ENCODE measurements around the gene CACNA1H. TPM values are rescaled to one million over a fixed set of nuclear protein-coding genes. Genes with fewer than 3 reads are reported as not detected.

CACNA1H gene
- total and polyA plus RNA-seq, 2 of the 4 experiments (the other 2 are of a cell fraction): 1.6 to 5.8 TPM

GRCh38 chr16:1117926-1118325 lies 35.0 kb upstream of the CACNA1H start:
- no peak overlapping the region for H2BK120ac ChIP-seq (ENCODE audit: low read depth, low read length)
- H4K20me1 ChIP-seq (ENCODE audit: insufficient read depth, low read length): no peaks in the 10 kb centered on the region
- H2AFZ ChIP-seq (replicated peaks; ENCODE audit: low read length, poor library complexity): no peak overlapping the region
- no peak overlapping the region for H4K5ac ChIP-seq (ENCODE audit: low read depth, low read length)
- H3K14ac ChIP-seq (replicated peaks; ENCODE audit: low read depth, low read length): no peak overlapping the region
- no peak overlapping the region for H3K4me3 ChIP-seq (ENCODE audit: insufficient read depth, low read depth, low read length)
- no peak overlapping the region for H2AK5ac ChIP-seq (ENCODE audit: low read depth, low read length)
- H3K18ac ChIP-seq (ENCODE audit: low read depth, low read length): no peak overlapping the region
- H2AK9ac ChIP-seq (replicated peaks; ENCODE audit: low read depth, low read length, poor library complexity): no peak overlapping the region
- no TSS peak for BruUV-seq (replicated peaks)
- H2BK5ac ChIP-seq (ENCODE audit: low read depth, low read length, poor library complexity, severe bottlenecking): no peak overlapping the region
- no peaks in the 10 kb centered on the region for H3K36me3 ChIP-seq (ENCODE audit: control insufficient read depth, insufficient read depth, low read length)
- CTCF ChIA-PET: no interaction called here
- H3K56ac ChIP-seq (ENCODE audit: extremely low read depth, insufficient read depth, low read length): no peak overlapping the region
- H3K9me1 ChIP-seq (ENCODE audit: insufficient read depth, low read length): no peaks in the 10 kb centered on the region
- H2BK15ac ChIP-seq (ENCODE audit: low read depth, low read length): no peak overlapping the region
- H3K27ac ChIP-seq (ENCODE audit: insufficient read depth, low read length): no peak overlapping the region
- no peak overlapping the region for H2BK20ac ChIP-seq (ENCODE audit: low read depth, low read length)
- 80% methylated on average over 2 of the region's 19 CpGs; no CpG with 5 or more reads in 1 of the 2 experiments for WGBS, 2 experiments (ENCODE audit: extremely low coverage in 2 of 2, insufficient read length in 1 of 2)
- H3K27me3 ChIP-seq (ENCODE audit: control insufficient read depth, insufficient read depth, low read length): peaks cover 26% of the 10 kb centered on the region; the same call in 1 of the 2 replicates
- no peak for ATAC-seq (ENCODE audit: low read depth)
- H3K79me1 ChIP-seq (ENCODE audit: low read depth in 1 of 2, low read length in 2 of 2): no peaks in the 10 kb centered on the region
- H3K4me1 ChIP-seq (ENCODE audit: control insufficient read depth, insufficient read depth, low read length): no peaks in the 10 kb centered on the region
- H3K9ac ChIP-seq (ENCODE audit: low read depth, low read length): no peak overlapping the region
- no peak for DNase-seq
- POLR2A ChIA-PET (ENCODE audit: unreplicated experiment): no interaction called here
- H3K9me3 ChIP-seq (ENCODE audit: control insufficient read depth, insufficient read depth, low read length): no peaks in the 10 kb centered on the region
- no peak for TF ChIP-seq CEBPB (IDR thresholded peaks at IDR 0.05; ENCODE audit: low read depth, low read length)
- intact Hi-C loops (cut with micrococcal nuclease): no loop called here
- no peak overlapping the region for H4K91ac ChIP-seq (ENCODE audit: insufficient read depth, low read depth, low read length)
- no peak overlapping the region for H4K8ac ChIP-seq (ENCODE audit: low read depth in 2 of 2, low read length in 2 of 2)
- dilution Hi-C loops (cut with HindIII; ENCODE audit: low sequenced_read_pairs, unreplicated experiment): no loop called here
- no peak overlapping the region for H3K4me2 ChIP-seq (ENCODE audit: low read depth, low read length)
- in situ Hi-C loops (cut with MboI; ENCODE audit: low sequenced_read_pairs): no loop called here
- no peak overlapping the region for H3K4ac ChIP-seq (ENCODE audit: low read depth, low read length)
- no peak overlapping the region for H3K23ac ChIP-seq (ENCODE audit: low read depth, low read length)
